Neural crest cell (in vitro differentiated cells): ENCODE data around the gene CENPP. TPM values are rescaled to one million over a fixed set of nuclear protein-coding genes. Genes with fewer than 3 reads are reported as not detected.

ENCODE experiments used
- DNase-seq: peaks from one replicate; pipeline ENCODE4 v3.0.0; 2021; ENCODE audit warnings: low read depth, mixed read lengths, low spot score
- H3K27ac Mint-ChIP-seq: one replicate; pipeline ENCODE4 v1.8.0; 2021; ENCODE audit warnings: mild to moderate bottlenecking, mixed read lengths; ENCODE audit not compliant: unreplicated experiment
- H3K27me3 Mint-ChIP-seq: 2 replicates; pipeline ENCODE4 v1.8.0; 2021; ENCODE audit warnings: low read depth, mild to moderate bottlenecking, mixed read lengths
- H3K36me3 Mint-ChIP-seq: 2 replicates; pipeline ENCODE4 v1.8.0; 2021; ENCODE audit warnings: low read depth, mild to moderate bottlenecking, mixed read lengths
- H3K4me1 Mint-ChIP-seq: 2 replicates; pipeline ENCODE4 v1.8.0; 2021; ENCODE audit warnings: mixed read lengths
- H3K4me3 Mint-ChIP-seq: one replicate; pipeline ENCODE4 v1.8.0; 2021; ENCODE audit warnings: mild to moderate bottlenecking, mixed read lengths
- H3K9me3 Mint-ChIP-seq: 2 replicates; pipeline ENCODE4 v1.8.0; 2021; ENCODE audit warnings: mixed read lengths
- CTCF ChIP-seq: fragments of 200-600 bp; sonication (generic); conservative IDR thresholded peaks from 2 replicates; pipeline ENCODE4 v1.5.0; 2021; ENCODE audit warnings: antibody characterized with exemption, mild to moderate bottlenecking
- total RNA-seq: library from RNA; stranded (reverse); gene quantifications from 2 replicates; pipeline ENCODE4 v1.2.1, GENCODE V29; 2021

CENPP gene
- total RNA-seq, 1 donor from 2014 or later = 15.7 TPM

- H3K27ac Mint-ChIP-seq = no peak overlapping the region
- TF ChIP-seq CTCF = no peak
- peaks cover 3% of the 10 kb centered on the region for H3K9me3 Mint-ChIP-seq
- DNase-seq = no peak
- no peaks in the 10 kb centered on the region for H3K36me3 Mint-ChIP-seq
- H3K27me3 Mint-ChIP-seq = no peaks in the 10 kb centered on the region
- peaks cover 4% of the 10 kb centered on the region for H3K4me1 Mint-ChIP-seq
- H3K4me3 Mint-ChIP-seq = no peak overlapping the region
Measured at GRCh38 chr9:92522983-92523970, 197.5 kb downstream of the CENPP start.

DNA sequence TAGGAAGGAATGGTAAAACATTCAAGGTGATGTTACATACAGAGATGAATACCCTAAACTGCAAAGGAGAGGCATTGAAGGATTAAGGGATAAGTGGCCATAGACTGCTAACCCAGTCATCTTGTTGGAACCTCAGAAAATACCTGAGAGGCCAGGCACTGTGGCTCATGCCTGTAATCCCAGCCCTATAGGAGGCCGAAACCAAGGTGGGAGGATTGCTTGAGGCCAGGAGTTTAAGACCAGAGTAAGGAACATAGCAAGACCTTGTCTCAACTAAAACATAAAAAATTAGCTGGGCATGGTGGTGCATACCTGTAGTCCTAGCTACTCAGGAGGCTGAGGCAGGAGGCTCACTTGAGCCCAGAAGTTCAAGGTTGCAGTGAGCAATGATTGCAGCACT, 199.1 kb downstream of the CENPP start:
- Mint-ChIP-seq H3K27ac (no peak overlapping the region), H3K36me3 (no peaks in the 10 kb centered on the region), H3K27me3 (no peaks in the 10 kb centered on the region), H3K4me1 (peaks cover 4% of the 10 kb centered on the region), H3K4me3 (no peak overlapping the region), H3K9me3 (no peaks in the 10 kb centered on the region)
- no peak for DNase-seq
- TF ChIP-seq CTCF = no peak

DNA sequence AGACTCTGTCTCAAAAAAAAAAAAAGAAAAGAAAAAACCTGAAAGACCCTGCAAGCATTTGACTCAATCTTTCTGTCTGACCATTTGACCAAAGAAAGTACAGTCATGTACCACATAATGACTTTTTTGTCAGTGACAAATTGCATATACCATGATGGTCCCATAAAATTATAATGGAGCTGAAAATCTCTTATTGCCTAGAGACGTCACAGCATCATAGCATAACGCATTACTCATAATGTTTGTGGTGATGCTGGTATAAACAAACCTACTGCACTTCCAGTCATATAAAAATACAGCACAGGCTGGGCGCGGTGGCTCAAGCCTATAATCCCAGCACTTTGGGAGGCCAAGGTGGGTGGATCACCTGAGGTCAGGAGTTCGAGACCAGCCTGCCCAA, 199.6 kb downstream of the CENPP start:
- no peaks in the 10 kb centered on the region for H3K36me3 Mint-ChIP-seq
- DNase-seq = no peak

GRCh38 chr9:92527291-92527828, 201.6 kb downstream of the CENPP start:
- TF ChIP-seq CTCF = no peak
- Mint-ChIP-seq H3K4me1 (peaks cover 4% of the 10 kb centered on the region), H3K36me3 (no peaks in the 10 kb centered on the region), H3K27ac (no peak overlapping the region), H3K9me3 (peaks cover 4% of the 10 kb centered on the region), H3K27me3 (no peaks in the 10 kb centered on the region), H3K4me3 (no peak overlapping the region)
- DNase-seq = no peak

More for the DNA sequence above, 199.6 kb downstream of the CENPP start:
- Mint-ChIP-seq H3K9me3 (no peaks in the 10 kb centered on the region), H3K4me3 (no peak overlapping the region), H3K27ac (no peak overlapping the region), H3K27me3 (no peaks in the 10 kb centered on the region), H3K4me1 (peaks cover 4% of the 10 kb centered on the region)
- no peak for TF ChIP-seq CTCF

DNA sequence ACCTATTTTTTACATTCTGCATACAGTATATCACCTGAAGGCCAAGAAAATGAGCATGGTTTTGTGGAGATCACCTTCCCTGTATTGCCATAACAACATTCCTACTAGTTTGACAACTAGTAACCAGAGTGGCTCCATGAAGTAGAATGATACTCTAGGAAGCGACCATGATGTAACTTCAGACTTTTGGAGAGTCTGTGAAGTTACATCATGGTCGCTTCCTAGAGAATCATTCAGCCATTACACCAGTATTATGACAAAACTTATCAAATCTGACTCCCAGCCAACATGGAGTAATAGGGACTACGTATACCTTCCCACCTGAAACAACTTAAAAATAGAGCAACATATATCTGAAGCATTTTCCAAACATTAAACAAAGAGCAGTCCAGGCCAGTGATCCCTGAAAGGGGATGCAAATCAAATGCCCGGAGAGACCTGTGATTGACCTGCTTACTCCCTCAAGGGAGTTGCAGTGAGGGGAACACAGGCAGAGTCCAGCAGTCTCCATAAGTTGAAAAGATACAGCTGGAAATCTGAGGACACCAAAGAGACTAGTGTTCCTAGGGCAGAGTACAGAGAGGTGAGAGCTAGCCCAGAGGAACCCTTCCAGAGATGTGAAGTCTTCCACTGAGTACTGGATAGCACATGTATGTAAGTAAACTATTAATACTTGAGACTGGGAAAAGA, 202.2 kb downstream of the CENPP start:
- no peak for DNase-seq
- no peak for TF ChIP-seq CTCF
- Mint-ChIP-seq H3K9me3 (peaks cover 4% of the 10 kb centered on the region), H3K27ac (no peak overlapping the region), H3K36me3 (no peaks in the 10 kb centered on the region), H3K27me3 (no peaks in the 10 kb centered on the region), H3K4me1 (peaks cover 4% of the 10 kb centered on the region), H3K4me3 (no peak overlapping the region)
